HG02981 (cell line): ENCODE data around the gene WNK2.

Experiments used
- ATAC-seq: cut with Tn5 transposase; IDR thresholded peaks from one replicate; pipeline ENCODE4 v1.9.1; 2021; ENCODE audit warnings: mild to moderate bottlenecking, moderate library complexity; ENCODE audit not compliant: unreplicated experiment

Gene WNK2

DNA sequence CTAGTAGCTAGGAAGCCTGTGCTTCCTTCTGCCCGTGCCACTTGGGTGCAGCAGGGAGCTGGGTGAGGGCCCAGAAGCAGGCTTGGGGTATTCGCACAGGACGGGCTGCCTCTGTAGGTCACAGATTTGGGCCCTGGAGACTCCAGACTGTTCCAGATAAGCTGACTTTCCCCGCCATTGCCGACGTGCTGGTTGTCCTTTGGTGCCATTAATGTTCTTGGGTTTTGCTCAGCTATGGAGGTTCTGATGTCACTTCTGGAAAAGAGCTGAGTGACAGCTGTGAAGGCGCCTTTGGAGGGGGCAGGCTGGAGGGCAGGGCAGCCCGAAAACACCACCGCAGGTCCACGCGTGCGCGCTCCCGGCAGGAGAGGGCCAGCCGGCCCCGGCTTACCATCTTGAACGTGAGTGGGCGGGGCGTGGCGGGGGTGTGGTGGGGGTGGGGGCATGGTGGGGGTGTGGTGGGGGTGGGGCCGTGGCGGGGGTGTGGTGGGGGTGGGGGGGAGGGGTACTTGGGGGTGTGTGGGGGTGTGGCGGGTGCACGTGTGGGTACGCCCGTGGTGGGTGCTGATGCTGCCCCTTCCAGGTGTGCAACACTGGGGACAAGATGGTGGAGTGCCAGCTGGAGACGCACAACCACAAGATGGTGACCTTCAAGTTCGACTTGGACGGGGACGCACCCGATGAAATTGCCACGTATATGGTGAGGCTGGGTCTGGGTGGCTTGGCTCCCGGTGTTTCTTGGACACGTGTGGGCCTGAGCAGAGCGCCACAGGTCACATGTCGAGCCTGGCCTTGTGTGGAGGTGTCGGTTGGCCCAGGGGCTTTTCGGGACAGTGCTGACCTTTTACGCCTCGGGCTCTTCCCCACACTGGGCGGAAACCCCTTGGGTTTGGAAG, 79.6 kb downstream of the WNK2 start:
- no peak for ATAC-seq

DNA sequence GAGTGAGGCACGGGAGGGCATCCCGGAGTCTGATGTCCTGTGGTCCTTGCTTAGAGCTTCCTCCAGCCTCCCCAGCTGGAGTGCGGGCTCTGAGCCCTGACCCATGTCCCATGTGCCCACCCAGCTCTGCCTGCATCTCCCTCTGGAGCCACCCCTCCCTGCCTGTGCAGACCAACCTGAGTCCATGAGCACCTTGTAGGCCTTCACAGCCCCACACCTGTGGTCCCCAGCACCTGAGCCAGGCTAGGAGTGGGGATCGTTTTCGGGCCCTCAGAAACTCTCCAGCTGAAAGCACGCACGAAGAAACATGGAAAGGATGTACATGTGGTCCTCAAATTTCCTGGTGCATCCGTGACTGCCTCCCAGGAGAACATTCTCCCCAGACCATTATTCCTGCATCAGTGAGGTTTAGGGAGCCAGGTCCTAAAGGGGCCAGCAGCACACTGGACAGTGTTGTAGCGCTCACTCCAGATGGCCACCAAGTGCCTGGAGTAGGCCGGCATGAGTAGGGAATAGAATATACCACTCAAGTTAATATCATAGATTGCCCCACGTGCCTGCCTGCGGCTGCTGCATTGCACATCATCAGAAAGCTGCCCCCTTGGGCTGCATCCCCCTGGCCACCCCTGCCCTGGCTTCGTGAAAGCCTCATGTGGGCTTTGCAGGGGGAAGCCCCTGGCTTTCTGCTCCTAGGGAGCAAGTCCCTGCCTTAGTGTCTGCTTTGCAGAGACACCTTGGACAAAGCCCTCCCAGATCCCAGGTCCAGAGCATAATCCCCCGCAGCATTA, 80.6 kb downstream of the WNK2 start:
- no peak for ATAC-seq

DNA sequence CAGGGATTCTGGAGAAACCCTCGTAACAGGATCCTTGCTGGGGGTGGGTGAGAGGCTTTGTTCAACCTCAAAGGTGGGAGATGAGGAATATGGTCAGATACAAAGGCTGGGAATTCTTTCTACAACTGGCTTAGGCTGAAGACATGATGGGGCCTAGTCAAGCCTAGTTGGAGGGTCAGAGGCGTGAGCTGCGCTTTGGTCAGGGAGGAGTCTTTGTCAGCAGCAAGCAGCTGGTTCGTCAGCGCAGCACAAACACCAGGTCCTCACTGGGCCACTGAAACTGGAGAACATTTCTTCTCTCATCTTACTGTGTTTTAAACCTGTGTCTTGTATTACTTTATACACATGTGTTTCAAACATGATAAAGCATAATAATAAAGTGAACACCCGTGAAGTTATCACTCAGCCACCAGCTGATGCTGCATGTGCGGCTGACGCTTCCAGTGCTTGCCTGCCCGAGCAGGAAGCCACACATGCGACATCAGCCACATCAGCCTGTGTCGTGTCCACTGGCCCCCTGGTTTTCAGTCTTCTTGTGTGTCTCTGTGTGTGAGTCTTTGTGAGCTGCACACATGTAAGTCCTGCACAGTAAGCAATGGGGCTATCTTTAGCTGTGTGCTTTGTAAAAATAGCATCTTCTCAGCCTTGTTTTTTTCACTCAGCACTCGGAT, 81.5 kb downstream of the WNK2 start:
- ATAC-seq, result no peak

DNA sequence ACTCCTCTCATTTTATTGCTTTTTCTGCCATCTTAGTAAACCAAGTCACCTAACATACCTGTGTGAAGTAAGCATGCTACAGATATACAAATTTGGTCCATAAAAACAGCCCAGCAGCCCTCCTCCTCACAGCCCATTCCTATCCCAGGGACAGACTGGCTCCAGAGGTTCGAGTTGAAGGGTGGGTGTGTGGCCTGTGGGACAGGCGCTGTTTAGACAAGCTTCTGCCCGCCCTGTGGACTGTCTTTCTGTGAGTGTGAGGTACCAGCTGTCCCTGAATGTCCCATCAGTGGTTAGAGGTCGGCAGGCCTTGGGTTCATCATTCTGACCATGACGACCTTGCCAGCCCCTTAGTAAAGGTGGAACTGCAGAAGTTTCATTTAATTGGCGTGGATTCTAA, 82.0 kb downstream of the WNK2 start:
- ATAC-seq, result no peak

DNA sequence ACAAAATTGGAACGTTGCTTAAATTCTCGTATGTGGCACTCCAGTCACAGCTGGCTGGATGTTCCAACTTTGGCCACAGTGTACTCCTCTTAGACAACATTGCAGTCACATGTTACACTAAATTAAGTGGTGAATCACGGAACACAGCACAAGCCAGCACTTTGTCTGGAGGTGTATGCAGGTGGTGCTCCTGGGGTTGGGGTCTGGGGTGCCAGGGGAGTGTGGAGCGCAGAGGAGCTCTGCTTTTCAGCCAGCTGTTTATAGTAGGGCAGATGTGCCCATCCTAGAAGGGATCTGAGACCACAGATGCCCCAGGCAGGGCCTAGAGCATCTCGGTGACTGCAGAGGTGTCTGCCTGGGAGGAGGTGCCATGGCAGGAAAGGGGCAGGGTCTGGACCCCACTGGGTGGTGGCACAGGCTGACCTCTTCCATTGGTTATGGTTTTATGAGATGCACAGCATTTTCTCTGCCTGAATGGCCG, 82.6 kb downstream of the WNK2 start:
- no peak for ATAC-seq

DNA sequence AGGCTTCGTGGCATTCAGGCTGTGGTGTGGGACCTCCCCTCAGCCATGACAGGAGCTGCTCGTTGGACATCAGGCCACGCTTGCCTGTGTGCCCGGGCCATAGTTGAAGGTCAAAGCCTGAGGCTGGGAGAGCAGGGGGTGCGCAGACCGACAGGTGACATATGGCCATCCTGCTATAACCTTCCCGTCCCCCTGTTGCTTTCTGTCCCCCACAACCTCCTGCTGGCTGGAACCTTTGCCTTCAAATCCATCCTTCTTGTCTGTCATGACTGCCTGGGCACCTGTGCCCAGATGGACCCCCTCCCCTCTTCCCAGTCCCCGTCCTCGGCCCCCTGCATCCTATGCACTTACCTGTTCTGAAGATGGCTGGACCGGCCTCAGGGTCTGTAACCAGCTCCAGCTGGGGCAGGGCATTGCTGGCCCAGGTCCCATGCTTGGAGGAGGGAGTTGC, 83.2 kb downstream of the WNK2 start:
- no peak for ATAC-seq

DNA sequence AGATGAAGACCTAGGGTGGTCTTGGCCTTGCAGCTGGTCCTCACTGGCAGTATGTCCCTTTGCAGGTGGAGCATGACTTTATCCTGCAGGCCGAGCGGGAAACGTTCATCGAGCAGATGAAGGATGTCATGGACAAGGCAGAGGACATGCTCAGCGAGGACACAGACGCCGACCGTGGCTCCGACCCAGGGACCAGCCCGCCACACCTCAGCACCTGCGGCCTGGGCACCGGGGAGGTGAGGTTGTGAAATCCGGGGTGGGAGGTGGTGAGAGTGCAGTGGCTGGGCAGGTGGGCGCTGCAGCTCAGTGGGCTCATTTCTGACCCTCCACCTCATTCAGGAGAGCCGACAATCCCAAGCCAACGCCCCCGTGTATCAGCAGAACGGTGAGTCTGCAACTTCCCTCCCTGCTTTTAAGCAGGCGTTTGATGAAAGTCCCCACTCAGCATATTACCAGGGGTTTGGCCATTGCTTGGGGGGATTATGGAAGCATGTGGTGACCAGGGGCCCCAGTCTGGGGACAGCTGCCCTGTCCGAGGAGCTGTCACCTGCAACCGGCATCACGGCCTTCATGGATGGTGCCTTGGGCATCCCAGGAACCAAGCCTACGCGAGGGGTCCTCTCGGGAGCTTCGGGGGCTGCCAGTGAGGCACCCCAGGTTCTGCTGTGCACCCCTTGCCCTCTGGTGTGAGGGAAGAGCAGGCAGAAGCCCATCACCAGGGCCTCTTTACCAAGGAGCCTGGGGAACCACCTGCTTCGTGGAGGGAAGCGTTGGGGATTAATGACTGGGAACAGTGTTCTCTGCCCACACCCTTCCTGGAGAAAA, 84.0 kb downstream of the WNK2 start:
- ATAC-seq, result no peak

DNA sequence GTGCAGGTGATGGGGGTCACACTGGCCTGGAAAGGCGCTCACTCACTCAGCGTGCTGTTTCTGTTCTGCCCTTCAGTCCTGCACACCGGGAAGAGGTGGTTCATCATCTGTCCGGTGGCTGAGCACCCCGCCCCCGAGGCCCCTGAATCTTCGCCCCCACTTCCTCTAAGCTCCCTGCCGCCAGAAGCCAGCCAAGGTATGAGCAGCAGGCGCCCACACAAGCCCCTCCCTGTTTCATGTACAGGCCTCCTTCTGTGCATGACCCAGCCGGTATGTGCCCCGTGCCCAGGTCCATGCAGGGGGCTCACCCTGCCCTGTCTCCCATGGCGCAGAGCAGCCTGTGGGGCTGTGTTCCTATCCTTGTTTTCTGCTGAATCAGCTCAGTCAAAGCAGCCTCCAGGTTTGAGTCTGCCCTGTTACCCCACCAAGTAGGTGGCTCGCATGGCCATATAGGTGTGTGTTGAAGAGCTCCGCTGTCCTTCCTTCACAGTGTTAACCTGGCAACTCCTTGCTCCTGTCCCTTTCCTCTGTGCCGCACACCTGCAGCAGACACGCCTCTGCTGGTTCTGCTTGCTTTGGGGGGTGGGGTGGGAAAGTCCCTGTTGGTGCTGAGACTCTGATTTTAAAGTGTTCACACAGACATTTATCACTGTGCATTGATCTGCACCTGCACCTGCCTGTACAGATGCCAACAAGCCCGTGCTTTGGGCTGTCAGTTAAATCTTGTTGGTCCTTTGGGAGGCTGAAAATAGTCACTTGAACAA, 84.8 kb downstream of the WNK2 start:
- no peak for ATAC-seq

DNA sequence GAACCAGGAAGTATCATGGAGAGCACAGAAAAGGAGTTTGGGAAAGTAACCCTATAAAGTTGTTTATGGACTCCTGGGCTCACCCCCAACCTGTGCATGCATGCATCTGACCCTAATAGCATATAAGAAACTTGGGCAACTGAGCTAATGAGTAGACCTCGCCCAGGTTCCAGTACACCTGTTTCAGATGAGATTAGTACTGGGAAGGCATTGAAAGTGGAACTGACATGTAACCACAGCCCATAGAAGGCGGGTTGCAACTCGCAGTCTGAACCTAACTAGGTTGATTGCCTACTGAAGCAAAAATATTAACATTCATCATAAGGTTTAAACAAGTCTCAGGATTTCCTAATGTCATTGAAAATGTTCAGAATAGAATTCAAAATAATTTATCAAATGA, 87.0 kb downstream of the WNK2 start:
- no peak for ATAC-seq

DNA sequence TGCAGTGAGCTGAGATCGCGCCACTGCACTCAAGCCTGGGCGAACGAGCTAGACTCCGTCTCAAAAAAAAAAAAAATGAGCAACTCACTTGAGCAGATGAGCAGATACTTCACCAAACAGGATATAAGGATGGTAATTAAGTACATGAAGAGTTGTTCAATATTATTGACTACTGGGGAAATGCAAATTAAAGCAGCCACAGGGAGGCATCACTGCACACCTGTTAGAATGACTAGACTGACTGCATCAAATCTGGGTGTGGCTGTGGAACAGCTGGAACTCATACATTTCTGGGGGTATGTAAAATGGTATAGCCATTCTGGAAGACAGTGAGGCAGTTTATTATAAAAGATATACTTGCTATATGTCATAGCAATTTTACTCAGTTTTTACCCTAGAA, 93.0 kb downstream of the WNK2 start:
- no peak for ATAC-seq

DNA sequence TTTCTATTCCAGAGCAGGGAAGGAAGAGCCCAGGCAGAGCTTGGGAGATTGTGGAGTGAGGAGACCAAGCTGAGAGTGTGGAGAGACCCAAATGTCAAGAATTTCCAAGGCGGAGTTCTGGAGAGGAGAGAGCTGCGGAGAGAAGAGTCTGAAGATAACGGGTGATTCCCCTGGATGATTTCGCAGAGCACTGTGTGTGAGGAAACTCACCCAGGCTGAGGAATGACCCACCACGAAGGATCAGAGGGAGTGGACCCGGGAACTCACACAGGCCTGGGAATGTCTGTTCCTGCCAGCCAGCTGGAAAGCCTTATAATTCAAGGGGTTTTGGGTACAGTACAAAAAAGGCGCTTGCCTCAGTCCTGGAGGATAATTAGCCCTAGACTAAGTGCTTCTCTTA, 94.2 kb downstream of the WNK2 start:
- no peak for ATAC-seq

DNA sequence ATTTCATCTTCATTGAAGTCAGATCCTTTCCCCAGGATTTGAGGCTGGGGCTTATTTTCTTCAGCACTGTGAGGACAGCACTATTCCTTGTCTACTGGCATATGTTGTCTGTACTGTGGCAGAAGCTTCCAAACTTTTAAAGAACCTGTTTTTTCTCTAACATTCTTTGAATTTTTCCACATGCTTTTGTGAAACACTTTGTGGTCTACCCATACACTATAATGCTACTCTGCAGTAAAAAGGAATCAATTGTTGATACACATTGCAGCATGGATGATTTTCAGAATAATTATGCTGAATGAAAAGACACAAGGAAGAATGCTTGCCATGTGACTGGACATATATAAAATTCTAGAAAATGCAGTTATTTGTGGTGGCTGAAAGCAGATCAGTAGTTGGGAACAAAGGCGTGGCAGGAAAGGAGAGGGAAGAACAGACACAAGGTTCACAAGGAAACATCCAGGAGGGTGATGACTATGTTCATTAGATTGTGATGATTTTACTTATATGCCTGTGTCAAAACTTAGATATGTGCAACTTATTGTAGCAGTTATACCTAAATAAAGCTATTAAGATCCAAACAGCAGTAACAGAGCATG, 96.8 kb downstream of the WNK2 start:
- ATAC-seq, result no peak

DNA sequence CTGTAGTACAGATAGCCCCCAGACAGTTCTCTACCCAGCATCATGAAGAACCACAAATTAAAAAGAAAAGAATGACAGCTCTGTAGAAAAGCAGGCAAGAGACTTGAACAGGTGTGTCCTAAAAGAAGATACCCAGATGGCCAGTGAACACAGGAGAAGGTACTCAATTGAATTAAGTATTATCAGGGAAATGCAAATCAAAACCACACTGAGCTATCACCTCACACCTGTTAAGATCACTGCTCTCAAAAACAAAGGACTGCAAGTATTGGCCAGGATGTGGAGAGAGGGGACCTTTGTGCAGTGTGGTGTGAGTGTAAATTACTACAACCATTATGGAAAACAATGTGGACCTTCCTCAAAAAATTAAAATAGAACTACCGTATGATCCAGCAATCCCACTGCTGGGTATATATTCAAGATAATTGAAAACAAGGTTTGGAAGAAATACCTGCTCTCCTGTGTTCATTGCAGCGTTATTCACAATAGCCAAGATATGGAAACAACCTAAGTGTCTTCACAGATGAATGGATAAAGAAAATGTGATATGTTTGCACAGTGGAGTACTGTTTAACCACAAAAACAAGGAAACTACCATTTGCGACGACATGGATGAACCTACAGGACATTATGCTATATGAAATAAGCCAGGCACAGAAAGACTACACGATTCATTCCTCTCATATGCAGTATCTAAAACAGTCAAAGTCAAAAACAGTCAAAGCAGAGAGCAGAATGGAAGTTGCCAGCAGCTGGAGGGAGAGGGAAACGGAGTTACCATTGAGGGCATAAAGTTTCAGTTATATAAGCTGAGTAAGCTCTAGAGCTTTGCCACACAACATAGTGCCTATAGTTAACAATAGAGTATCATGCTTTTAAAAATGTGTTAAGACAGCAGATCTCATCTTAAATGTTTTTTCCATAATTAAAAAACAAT, 102.6 kb downstream of the WNK2 start:
- no peak for ATAC-seq

DNA sequence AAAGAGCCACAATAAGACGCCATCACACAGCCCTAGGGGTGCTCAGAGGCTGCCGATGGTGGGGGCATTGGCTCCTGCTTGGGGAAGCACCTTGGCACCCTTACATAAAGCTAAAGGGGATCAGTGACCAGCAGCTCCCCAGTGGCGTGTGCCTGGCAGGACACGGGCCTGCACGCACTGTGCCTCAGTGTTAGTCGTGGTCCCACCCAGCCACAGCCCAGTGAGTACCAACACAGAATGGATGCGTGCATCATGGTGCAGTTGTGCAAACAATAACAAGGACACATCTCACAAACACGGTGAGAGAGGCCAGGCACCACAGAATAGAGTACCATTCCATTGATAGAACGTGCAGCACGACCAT, 103.2 kb downstream of the WNK2 start:
- ATAC-seq, result no peak

DNA sequence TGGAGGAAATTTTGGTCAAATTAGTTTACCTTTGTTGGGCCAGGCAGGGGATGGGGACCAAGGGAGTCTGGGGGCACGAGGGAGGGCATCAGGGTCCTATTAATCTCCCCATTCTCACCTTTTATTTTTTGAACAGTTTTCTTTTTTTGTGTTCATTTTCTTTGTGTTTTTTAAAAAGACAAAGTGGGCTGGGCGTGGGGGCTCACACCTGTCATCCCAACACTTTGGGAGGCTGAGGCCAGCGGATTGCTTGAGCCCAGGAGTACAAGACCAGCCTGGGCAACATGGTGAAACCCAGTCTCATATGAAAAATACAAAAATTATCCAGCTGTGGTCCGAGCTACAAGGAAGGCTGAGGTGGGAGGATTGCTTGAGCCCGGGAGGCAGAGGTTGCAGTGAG, 103.7 kb downstream of the WNK2 start:
- ATAC-seq, result no peak

DNA sequence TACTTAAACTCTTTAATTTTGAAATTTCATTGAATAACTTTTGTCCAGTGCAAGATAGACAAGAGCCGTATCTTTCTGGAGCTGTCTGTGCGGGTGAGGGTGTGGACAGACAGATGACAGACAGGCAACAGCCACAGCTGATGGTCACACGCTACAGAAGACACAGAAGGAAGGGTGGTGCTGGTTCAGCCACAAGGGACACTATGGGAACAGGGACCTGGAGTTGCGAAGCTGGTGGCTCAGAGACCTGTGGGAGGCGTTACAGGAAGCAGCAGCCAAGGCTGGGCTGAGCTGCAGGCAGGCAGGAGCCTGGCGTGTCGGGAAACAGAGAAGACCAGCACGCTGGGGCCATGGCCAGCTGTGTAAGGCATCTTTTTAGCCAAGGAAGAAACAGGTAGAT, 104.4 kb downstream of the WNK2 start:
- ATAC-seq, result no peak

DNA sequence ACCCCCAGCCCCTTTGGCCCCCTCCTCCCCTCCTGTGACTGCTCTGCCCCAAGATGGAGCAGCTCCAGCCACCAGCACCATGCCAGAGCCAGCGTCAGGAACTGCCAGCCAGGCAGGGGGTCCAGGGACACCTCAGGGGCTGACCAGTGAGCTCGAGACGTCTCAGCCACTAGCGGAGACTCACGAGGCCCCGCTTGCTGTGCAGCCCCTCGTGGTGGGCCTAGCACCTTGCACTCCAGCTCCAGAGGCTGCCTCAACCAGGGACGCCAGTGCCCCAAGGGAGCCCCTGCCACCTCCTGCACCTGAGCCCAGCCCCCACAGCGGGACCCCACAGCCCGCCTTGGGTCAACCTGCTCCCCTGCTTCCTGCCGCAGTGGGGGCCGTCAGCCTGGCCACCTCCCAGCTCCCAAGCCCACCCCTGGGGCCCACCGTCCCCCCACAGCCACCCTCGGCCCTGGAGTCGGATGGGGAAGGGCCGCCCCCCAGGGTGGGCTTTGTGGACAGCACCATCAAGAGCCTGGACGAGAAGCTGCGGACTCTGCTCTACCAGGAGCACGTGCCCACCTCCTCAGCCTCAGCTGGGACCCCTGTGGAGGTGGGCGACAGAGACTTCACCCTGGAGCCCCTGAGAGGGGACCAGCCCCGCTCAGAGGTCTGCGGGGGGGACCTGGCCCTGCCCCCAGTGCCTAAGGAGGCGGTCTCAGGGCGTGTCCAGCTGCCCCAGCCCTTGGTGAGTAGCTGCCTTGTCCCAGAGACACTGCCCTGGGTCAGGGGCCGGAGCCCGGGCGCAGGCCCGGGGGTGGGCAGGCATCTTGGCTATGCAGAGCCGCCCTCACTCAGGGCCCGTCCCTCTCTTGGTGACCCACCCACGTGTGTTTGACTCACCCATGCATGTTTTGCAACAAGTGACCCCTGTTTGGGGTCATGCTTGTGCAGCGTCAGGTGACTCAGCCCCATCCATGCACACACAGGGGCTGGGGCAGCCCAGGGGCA, 105.2 kb downstream of the WNK2 start:
- ATAC-seq, result no peak
